HG02610 (cell line): ENCODE results near the gene ITPR3.
A peak's percentile ranks its signal among the peaks of the same experiment; 100 is the strongest.

ENCODE experiments used
- ATAC-seq: cut with Tn5 transposase; IDR thresholded peaks from one replicate; pipeline ENCODE4 v1.9.1; 2021; ENCODE audit warnings: mild to moderate bottlenecking, moderate library complexity; ENCODE audit not compliant: unreplicated experiment

Gene ITPR3

DNA sequence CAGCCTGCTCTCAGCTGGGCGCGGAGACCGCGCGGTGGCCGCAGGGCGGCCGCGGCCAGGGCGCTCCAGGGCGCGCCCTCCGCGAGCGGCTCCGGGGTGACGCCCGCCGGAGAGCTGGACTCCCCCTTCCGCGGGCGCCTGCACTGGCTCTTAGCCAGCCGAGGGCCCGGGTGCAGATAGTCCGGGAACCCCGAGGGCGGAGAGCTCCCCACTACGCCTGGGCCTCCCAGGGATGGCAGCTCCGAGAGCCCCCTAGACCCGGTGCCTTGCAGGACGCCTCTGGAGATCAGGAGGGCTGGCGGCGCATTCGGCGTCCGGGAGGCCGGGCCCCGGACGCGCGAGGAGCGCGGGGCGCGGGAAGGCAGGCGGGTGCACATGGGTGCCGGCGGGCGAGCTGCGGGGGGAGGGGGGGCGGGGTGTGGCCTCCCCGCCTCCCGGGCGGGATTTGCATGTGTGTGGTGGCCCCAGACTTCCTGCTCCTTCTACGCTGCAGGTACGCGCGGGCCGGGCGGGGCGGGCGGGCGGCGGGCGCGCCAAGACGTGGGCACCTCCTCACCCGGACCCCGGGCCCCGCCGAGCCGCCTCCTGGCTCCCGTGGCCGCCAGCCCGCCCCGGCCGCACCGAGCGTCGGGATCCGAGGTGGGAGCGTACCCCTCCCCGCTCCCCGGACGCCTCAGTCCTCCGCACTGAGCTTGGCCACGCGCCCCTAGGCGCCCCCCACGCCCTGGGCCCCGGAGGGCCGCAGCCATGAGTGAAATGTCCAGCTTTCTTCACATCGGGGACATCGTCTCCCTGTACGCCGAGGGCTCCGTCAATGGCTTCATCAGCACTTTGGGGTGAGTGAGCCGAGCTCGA is at the start of gene ITPR3:
TSS of gene ITPR3 (plus strand) at position 467 of the 855 bp plus-strand sequence. CDS start at position 748, 281 bp downstream.
- peak; percentile 66 for ATAC-seq

GRCh38 chr6:33571637-33572316 is 49.3 kb upstream of the ITPR3 start:
- ATAC-seq, result no peak

- ATAC-seq, result no peak
Observed at GRCh38 chr6:33575211-33575610, 45.9 kb upstream of the ITPR3 start.

DNA sequence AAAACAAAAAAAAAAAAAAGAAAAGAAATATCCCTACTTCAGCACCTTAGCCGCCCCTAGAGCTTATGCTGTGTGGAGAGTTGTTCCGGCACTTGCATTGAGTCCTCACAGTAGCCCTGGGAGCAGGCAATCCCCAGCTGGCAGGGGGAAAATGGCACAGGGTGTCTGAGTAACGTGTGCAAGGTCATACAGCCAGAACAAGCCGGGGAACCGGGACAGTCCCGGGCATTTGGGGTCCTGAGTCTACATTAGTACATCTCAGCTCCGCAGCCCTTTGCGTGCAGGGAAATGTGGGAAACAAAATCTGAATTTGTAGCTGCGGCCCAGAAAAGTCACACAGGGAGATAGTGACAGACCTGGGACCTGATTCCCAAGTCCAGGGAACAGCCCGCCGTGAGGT is 44.5 kb upstream of the ITPR3 start:
- ATAC-seq, result no peak

DNA sequence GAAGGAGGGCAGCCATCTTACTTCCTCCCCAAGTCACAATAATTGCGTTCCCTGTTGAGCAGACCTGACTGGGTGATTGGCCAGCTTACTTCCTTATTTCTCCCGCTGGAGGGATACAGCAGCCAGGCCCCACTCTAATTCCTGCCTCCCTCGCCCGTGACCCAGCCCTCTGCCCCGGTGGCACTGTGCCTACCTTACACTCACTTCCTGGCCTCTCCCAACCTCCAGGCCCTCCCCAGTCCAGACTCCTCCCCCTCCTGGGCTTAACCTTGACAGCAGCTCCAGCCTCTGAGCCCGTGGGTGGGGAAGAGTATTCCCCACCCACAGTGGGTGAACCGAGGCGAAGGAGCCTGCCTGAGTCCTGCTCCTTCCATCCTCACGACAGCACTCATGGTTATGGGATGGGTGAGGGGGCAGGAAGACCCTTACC is 44.0 kb upstream of the ITPR3 start:
- ATAC-seq, result no peak

DNA sequence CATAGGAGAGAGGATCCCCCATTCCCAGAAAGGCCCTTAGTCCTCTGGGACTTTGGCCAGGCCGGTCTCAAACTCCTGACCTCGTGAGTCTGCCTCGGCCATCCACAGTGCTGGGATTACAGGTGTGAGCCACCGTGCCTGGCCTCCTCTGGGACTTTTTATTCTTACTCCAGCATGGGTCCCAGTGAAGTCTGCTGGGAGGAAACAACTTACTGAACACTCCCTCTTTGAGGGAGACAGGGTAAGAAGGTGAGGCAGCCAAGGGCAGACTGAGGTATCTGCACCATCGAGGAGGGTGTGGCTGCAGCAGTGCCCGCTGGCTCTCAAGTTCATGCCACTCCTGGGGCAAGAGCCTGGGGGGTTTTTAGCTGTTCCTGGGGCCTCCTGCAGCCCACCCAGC is 43.4 kb upstream of the ITPR3 start:
- no peak for ATAC-seq

- no peak for ATAC-seq
Observed at GRCh38 chr6:33578164-33578563, 43.0 kb upstream of the ITPR3 start.

DNA sequence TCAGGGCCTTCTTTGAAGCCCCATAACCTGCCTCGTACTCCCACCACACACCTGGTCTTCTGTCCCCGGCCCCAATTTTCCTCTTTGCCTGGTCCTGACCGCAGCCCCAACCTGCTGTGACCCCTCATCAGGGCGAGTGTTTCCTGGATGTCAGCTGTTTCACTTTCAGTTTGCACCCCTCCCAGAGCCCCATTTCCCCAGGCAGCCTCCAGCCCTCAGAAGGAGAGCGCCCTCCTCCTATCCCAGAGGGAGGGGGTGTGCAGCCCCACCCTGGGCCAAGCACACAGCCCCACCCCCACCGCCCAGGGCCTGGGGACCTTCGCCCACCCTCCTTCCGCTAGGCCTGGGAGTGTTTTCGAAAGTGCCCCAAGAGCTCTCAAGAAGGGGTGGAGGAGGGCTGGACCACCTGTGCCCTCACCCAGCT is 42.5 kb upstream of the ITPR3 start:
- no peak for ATAC-seq

DNA sequence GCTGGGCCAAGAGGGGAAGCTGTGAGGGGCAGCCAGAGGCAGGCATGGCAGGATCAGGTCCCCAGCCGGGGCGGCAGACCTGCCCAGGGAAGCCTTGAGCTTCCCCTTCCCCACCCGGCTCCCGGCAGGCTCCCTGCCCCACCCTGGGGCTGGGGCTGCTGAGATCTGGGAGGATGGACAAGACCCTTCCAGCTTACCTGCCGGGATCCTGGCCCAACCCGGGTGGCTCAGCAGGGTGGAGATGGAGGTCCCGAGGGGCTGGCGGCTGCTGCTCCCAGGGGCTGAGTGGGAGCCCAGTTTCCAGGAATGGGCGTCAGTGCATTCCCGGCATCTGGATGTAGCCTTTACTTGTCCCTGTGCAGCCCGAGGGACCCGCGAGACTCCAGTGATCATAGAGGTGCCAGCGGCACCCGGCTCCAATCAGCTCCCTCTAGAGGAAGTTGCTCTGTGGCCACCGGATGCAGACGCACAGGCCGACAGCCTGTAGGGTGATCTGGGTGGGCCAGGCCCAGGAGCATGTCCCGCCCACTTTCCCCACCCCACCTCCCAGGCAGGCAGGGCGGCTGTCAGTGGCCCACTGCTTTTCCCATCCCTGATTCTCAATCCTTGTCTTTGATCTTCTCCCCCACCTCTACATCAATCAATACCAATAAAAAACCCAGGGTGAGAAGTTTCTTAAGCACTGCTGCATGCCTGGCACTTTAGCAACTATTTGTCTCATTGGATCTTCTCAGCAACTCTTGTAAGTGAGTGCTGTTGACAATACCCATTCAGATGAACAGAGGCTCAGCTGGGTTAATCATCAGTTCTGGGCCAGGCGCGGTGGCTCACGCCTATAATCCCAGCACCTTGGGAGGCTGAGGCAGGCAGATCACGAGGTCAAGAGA is 41.1 kb upstream of the ITPR3 start, which contains the start of gene BAK1:
TSS of gene BAK1 (minus strand) at position 449 of the 887 bp plus-strand sequence. CDS start 2,672 bp downstream, outside the sequence.
- peak; percentile 93 for ATAC-seq

DNA sequence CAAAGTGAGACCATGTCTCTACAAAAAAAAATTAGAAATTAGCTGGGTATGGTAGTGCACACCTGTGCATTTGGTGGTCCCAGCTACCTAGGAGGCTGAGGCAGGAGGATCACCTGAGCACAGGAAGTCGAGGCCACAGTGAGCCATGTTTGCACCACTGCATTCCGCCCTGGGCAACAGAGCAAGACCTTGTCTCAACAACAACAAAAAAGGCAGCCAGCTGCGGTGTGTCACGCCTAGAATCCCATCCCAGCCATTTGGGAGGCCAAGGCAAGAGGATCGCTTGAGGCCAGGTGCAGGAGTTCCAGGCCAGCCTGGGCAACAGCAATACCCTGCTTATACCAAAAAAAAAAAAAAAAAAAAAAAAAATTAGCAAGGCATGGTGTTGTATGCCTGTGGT is 39.9 kb upstream of the ITPR3 start:
- ATAC-seq, result no peak

DNA sequence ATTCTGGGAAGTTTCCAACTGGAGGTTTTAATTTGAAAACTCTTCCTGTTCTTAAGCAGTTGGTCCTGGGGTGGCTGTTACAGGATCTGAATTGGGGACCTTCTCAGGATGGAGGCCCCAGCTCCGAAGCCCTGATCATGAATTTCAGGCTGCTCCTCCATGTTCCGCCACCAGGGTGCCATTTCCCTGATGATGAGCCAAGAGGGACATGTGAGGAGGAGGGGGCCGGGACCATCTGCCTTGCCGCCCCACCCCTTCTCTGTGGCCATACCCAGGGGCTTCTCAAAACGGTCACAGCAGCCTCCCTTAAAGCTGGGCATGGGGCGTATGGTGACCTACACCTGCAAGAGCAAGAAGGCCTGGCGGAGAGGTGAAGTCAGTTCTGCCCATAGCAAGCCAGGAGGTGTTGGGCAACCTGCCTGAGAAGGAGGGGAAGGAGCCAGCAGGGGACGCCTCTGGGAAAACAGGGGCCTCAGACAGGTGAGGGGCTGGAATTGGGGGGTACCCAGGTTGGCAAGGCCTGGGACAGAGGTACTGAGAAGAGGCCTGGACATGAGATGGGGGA is 37.4 kb upstream of the ITPR3 start:
- no peak for ATAC-seq

GRCh38 chr6:33584700-33585402 is 36.3 kb upstream of the ITPR3 start:
- no peak for ATAC-seq

DNA sequence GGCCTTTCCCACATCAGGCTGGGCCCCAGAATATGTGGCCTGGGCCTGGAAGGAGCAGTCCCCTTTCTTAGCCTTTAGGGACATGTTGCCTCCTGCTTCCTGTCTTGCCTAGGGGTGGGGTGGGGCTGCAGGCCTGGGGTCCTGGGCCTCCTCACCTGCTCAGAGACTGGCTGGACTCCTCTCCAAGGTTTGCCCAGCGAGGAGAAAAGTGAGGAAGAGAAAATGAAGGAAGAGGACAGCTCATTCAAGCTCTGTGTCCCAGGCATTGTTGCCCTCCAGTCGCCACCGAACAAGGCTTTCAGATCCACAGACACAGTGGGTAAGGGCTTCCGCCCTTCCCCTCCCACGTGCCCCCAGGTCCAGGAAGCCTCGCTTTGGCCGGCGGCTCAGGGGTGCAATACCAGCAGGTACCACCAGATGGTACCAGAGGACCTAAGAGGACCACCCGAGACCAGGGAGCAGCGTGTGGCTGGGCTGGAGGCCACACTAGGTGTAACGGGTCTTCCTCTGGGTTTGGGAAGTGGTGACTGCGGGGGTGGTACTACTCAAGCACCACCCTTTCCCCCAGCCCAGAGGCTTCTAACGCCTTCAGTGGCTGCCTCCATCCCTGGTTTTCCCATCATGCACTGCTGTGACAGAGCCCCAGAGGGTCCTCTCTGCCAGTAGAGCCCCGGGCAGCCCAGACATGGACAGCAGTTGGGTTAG is 35.6 kb upstream of the ITPR3 start:
- peak; percentile 63 for ATAC-seq

GRCh38 chr6:33586108-33586640 is 34.9 kb upstream of the ITPR3 start:
- ATAC-seq, result no peak

DNA sequence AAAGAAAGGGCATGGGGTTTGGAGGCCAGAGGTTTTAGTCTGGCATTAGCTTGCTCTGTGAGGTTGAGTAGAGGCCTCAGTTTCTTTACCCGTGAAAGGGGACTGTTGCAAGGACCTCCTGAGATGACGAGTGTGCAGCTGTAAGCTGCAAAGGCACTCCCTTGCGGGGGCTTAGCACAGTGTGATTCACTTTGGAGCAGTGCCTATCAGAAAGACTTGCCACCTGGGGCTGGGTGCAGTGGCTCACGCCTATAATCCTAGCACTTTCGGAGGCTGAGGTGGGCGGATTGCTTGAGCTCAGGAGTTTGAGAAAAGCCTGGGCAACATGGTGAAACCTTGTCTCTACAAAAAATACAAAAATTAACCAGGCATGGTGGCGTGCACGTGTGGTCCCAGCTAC is 33.6 kb upstream of the ITPR3 start:
- ATAC-seq, result no peak

DNA sequence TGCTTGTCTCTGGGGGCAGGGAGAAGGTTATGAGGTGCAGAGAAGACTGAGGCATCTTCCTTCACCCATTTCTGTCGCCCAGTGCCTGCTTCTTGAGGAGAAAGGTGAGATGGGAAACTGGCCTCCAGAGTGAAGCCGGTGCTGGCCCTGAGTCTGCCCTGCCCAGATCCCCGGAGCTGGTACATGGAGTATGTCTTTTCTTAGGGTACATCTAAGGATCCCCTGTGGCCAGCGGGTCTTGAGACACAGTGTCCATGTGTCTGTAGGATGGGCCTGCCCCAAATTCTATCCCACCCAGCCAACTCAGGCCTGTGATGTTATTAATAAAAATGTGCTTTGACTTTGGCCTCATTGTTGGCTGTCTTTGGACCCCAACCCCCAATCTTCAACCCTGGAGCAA is 32.2 kb upstream of the ITPR3 start:
- ATAC-seq, result no peak

DNA sequence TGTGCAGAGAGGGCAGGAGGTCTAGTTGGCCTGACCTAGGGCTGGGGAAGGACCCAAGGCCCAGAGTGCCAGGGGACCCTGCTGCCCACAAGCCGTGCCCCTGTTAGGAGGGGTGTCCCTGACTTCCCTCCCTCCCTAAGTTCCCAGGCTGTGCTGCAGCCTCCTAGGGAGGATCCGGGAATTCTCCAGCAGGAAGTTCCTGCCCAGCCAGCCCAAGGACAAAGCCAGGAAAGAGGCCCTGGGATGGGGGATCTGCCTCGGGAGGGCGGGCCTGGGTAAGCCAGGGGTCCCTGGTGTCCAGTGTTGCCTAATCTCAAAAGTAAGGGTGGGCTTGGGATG is 31.8 kb upstream of the ITPR3 start:
- ATAC-seq, result no peak

- no peak for ATAC-seq
Observed at GRCh38 chr6:33589731-33590530, 31.2 kb upstream of the ITPR3 start.
